HEK293T (cell line): ENCODE measurements around the gene ALPL.
"Not testable (repeated sequence)": the region's sequence is repeated elsewhere in the genome, so short reads cannot be mapped to it uniquely, and the experiment has no call there.

Experiments
- BHLHE40 ChIP-seq: fragments of 450-650 bp; IDR thresholded peaks from 2 replicates; pipeline ENCODE4 v1.6.1; 2016; ENCODE audit warnings: mild to moderate bottlenecking, moderate library complexity, borderline replicate concordance
- ELF4 ChIP-seq: fragments of 450-650 bp; IDR thresholded peaks from 2 replicates; pipeline ENCODE4 v1.6.1; 2017; ENCODE audit warnings: antibody characterized with exemption
- FOXA1 ChIP-seq: fragments of 450-650 bp; IDR thresholded peaks from 2 replicates; pipeline ENCODE4 v1.6.1; 2016; ENCODE audit warnings: mild to moderate bottlenecking
- FOXK2 ChIP-seq: fragments of 450-650 bp; IDR thresholded peaks from 2 replicates; pipeline ENCODE4 v1.6.1; 2016; ENCODE audit warnings: mild to moderate bottlenecking
- FOXM1 ChIP-seq: fragments of 450-650 bp; IDR thresholded peaks from 2 replicates; pipeline ENCODE4 v1.6.1; 2017; ENCODE audit warnings: mild to moderate bottlenecking, borderline replicate concordance
- HDGF ChIP-seq: fragments of 450-650 bp; IDR thresholded peaks from 2 replicates; pipeline ENCODE4 v1.6.1; 2017; ENCODE audit warnings: antibody characterized with exemption, borderline replicate concordance
- SP1 ChIP-seq: fragments of 450-650 bp; IDR thresholded peaks from 2 replicates; pipeline ENCODE4 v1.6.1; 2017
- SUZ12 ChIP-seq: fragments of 450-650 bp; IDR thresholded peaks from 2 replicates; pipeline ENCODE4 v1.6.1; 2016; ENCODE audit warnings: mild to moderate bottlenecking
- TARDBP ChIP-seq: fragments of 450-650 bp; IDR thresholded peaks from 2 replicates; pipeline ENCODE4 v1.6.1; 2016
- ZNF384 ChIP-seq: fragments of 450-650 bp; IDR thresholded peaks from 2 replicates; pipeline ENCODE4 v1.6.1; 2016
- TF ChIP-seq, protein P1 (sequence below): fragments of 450-650 bp; IDR thresholded peaks from 2 replicates; pipeline ENCODE4 v1.6.1; 2016

DNA sequence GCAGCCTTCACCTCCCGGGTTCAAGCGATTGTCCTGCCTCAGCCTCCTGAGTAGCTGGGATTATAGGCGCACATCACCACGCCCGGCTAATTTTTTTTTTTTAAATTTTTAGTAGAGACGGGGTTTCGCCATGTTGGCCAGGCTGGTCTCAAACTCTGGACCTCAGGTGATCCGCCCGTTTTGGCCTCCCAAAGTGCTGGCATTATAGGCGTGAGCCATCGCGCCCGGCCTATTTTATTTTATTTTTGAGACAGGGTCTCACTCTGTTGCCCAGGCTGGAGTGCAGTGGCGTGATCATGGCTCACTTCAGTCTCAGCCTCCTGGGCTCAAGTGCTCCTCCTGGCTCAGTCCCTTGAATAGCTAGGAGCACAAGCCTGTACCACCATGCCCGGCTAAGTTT lies 57.1 kb downstream of the ALPL start:
- TF ChIP-seq SP1, BHLHE40, ZNF384, FOXM1, FOXK2, TARDBP, ELF4, FOXA1, HDGF, SUZ12: not testable (repeated sequence)
- TF ChIP-seq, protein P1, sequence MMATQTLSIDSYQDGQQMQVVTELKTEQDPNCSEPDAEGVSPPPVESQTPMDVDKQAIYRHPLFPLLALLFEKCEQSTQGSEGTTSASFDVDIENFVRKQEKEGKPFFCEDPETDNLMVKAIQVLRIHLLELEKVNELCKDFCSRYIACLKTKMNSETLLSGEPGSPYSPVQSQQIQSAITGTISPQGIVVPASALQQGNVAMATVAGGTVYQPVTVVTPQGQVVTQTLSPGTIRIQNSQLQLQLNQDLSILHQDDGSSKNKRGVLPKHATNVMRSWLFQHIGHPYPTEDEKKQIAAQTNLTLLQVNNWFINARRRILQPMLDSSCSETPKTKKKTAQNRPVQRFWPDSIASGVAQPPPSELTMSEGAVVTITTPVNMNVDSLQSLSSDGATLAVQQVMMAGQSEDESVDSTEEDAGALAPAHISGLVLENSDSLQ = not testable (repeated sequence)
